ENCODE data around the gene KIF5C.

DNA sequence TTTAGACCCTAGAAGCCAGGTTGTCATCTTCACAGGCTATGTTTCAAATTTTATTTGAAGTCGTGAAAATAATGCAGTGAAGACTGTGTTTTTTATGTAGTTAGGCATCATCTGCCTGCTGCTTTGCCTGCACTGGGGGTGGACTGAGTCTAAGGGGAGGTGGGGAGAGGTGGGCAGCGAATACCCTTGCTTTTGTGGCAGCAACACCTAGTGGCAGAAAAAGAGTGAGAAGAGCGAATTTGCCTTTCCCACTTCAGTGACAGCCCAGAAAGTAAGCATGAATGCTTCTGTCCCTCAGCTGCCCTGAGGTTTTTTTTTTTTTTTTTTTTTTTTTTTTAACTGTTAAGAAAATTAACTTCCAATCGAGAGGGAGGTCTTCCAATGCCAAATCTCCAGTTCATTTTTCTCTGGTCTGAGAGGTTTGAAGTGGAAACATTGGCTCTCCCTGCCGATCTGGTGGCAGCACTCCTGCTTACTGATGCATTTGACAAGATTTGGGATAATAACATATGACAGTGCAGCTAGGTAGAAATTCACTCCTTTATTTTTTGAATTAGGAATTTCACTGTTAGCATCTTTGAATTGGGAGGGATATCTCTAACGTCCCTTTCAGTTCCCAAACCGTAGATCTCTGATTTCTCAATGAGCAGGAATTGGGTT is 103.1 kb downstream of the KIF5C start:
- no peak for TF ChIP-seq EZH2 (IDR thresholded peaks at IDR 0.05; ENCODE audit: insufficient read depth, low read length)
- TF ChIP-seq, protein P1, sequence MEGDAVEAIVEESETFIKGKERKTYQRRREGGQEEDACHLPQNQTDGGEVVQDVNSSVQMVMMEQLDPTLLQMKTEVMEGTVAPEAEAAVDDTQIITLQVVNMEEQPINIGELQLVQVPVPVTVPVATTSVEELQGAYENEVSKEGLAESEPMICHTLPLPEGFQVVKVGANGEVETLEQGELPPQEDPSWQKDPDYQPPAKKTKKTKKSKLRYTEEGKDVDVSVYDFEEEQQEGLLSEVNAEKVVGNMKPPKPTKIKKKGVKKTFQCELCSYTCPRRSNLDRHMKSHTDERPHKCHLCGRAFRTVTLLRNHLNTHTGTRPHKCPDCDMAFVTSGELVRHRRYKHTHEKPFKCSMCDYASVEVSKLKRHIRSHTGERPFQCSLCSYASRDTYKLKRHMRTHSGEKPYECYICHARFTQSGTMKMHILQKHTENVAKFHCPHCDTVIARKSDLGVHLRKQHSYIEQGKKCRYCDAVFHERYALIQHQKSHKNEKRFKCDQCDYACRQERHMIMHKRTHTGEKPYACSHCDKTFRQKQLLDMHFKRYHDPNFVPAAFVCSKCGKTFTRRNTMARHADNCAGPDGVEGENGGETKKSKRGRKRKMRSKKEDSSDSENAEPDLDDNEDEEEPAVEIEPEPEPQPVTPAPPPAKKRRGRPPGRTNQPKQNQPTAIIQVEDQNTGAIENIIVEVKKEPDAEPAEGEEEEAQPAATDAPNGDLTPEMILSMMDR (IDR thresholded peaks at IDR 0.05; ENCODE audit: insufficient read depth, low read depth, low read length) = no peak

Data from astrocyte (in vitro differentiated cells and primary cell).